NCI-H526 (cell line): ENCODE measurements around the gene CDCA5.
A peak's percentile ranks its signal among the peaks of the same experiment; 100 is the strongest.
"Not testable (repeated sequence)": the region's sequence is repeated elsewhere in the genome, so short reads cannot be mapped to it uniquely, and the experiment has no call there.

Experiments used
- DNase-seq, 2 experiments: peaks; one replicate each; lab custom pipeline; 2025; lab: John Stamatoyannopoulos, UW

The CDCA5 gene

DNA sequence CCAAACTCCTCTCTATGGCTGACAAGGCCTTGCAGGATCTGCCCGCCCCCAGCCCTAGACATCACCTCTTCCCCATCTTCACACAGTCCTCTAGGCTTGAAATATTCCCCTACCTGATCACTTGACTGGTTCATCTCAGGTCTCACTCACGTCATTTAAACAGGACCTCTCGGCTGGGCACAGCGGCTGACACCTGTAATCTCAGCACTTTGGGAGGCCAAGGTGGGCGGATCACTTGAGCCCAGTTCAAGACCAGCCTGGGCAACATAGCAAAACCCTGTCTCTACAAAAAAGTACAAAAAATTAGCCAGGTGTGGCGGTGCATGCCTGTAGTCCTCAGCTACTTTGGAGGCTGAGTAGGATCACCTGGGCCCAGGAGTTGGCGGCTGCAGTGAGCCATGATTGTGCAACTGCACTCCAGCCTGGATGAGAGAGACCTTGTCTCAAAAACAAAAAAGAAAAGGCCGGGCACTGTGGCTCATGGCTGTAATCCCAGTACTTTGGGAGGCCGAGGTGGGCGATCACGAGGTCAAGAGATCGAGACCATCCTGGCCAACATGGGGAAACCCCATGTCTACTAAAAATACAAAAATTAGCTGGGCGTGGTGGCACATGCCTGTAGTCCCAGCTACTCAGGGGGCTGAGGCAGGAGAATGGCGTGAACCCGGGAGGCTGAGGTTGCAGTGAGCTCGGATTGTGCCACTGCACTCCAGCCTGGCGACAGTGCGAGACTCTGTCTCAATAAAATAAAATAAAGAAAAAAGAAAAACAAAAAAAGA lies 35.2 kb upstream of the CDCA5 start:
- DNase-seq = not testable (repeated sequence)

DNA sequence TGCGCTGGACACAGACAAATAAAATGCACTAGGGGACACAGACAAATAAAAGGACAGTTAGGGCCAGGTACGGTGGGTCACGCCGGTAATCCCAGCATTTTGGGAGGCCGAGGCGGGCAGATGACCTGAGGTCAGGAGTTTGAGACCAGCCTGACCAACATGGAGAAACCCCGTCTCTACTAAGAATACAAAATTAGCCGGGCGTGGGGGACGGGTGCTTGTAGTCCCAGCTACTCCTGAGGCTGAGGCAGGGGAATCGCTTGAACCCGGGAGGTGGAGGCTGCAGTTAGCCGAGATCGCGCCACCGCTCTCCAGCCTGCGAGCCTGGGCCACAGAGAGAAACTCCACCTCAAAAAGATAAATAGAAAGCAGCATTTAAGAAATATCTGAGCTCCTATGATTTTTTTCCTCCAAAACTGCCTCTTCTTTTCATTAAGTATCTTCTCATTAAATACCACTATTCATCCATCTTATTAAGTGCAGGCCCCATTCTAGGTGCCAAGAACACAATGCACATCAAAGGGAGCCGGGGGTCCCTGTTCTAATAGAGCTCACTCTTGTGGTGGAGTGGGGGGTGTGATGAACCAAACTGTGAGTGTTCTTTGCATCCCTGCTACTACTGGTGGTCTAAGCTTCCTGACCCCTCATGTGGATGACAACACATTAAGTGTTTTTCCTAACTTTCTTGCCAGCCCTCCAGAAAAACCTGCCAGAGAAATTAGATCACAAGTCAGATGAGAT lies 34.4 kb upstream of the CDCA5 start:
- DNase-seq = no peak

- DNase-seq = peak; percentile 99 to 100
Measured at GRCh38 chr11:65117206-65118096, 33.6 kb upstream of the CDCA5 start, which contains the start of gene ZNHIT2. Gene ZNHIT2 (minus strand): TSS chr11:65117701. CDS start chr11:65117653, 48 bp downstream.

DNA sequence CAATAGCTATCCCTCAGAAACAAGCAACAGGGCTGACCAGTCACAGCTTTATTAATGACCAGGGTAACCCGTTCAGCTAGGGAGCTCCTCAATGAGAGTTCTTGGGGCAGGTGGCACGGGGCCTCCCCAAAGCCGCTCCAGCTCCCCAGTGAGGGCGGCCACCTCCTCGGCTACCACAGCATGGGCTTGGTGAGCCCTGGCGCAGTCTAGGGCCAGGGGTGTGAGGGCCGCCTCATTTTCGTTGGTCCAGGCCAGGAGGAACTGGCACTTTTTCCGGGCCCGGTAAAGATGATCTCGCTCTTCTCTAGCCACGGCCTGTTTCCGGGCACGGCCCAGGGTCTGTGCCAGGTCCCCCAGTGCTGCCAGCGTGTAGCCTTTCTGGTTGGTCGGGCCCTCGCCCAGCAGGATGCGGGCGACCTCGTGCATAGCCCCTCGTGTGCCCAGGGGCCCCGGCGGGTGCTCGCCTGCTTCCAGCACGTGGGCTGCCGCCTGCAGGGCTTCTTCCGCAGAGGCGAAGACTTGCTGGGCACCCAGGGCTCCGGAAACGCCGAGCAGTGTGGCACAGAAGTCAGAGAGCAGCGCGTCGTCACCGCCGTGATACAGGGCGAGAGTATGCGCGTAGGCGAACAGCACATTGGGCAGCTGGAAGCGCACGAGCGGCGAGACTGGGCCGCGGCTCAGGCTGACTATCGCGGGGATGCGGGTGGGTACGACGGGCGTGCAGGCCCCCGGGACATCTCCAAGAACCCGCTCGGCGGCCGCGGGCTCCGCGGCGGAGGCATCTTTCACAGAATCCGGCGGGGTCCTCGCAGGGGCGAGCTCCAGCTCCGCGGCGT lies 32.7 kb upstream of the CDCA5 start:
- peak in 1 of 2 experiments; percentile 66 for DNase-seq

- DNase-seq = no peak
Measured at GRCh38 chr11:65115361-65116082, 31.7 kb upstream of the CDCA5 start.

DNA sequence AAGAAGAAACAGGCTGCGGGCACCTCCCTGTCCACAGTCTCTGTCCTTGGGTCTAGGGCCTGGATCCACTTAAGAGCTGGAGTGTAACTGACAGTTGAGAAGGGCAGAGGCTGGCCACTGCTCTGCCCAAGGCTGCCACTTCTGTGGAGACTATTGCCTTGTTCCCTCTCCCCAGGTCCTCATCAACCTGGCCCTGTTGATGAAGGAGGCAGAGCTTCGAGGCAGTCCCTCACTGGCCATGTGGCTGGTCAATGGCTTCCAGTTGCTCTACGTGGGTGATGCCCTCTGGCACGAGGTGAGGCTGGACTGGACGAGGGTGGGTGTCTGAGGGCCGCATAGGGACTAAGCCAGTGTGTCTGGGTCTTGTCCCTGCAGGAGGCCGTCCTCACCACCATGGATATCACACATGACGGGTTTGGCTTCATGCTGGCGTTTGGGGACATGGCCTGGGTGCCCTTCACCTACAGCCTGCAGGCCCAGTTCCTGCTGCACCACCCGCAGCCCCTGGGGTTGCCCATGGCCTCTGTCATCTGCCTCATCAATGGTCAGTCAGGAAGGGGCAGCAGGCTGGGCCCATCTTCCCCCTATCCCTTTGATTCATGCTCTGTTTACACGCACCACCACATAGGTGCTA lies 30.8 kb upstream of the CDCA5 start:
- DNase-seq = no peak

GRCh38 chr11:65113839-65114238 lies 30.0 kb upstream of the CDCA5 start:
- no peak for DNase-seq

GRCh38 chr11:65113361-65113756 lies 29.5 kb upstream of the CDCA5 start:
- peak in 1 of 2 experiments; percentile 55 for DNase-seq

DNA sequence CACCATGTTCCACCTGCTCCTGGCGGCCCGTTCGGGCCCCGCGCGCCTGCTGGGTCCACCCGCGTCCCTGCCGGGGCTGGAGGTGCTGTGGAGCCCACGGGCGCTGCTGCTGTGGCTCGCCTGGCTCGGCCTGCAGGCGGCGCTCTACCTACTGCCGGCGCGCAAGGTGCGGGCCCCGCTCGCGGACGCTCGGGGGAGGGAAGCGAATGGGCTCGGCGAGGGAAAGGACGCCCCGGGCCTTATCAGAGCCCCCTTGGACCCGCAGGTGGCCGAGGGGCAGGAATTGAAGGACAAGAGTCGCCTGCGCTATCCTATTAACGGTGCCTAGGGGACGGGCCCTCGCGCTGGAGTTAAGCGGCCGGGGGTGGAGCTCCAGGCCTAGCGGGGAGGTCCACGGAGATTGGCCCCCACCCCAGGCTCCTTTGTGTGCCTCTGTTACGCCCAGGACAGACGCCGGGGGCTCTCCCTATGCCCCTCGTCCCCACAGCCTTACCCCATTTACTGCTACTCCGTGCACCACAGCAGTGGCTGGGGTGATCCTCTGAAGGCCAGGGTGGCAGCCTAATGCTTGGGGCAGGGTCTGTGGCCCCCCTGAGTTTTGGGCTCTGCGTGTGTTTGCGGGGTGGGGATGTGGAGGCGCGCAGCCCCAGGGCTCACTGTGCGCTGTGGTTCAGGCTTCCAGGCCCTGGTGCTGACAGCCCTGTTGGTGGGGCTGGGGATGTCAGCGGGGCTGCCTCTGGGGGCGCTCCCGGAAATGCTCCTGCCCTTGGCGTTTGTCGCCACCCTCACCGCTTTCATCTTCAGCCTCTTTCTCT lies 28.9 kb upstream of the CDCA5 start:
- peak in 1 of 2 experiments; percentile 85 for DNase-seq

GRCh38 chr11:65111744-65112545 lies 28.1 kb upstream of the CDCA5 start, which contains the start of gene TM7SF2:
Gene TM7SF2 (plus strand): TSS chr11:65111872. CDS start chr11:65112016, 144 bp downstream.
- peak; percentile 94 to 99 for DNase-seq

DNA sequence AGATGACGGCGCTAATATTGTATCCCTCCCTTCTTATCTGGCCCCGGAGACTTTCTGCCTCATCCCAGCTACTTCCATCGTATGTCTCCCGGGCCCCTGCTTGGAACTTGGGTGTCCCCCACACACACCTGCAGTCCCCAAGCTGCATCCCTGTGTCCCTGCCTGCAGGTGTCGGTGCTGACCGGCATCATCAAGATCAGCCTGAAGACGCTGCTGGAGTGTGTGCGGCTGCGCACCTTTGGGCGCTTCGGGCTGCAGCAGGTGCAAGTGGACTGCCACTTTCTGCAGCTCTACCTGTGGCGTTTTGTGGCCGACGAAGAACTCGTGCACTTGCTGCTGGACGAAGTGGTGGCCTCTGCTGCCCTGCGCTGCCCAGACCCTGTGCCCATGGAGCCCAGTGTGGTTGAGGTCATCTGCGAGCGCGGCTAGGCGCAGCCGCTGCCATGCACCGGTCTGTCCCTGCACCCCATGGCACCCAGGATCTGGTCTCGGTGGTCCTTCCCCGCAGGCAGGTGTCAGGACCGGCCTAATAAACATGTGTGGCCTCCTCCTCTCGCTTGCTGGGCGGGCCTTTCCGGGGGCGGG lies 27.4 kb upstream of the CDCA5 start:
- DNase-seq = no peak

DNA sequence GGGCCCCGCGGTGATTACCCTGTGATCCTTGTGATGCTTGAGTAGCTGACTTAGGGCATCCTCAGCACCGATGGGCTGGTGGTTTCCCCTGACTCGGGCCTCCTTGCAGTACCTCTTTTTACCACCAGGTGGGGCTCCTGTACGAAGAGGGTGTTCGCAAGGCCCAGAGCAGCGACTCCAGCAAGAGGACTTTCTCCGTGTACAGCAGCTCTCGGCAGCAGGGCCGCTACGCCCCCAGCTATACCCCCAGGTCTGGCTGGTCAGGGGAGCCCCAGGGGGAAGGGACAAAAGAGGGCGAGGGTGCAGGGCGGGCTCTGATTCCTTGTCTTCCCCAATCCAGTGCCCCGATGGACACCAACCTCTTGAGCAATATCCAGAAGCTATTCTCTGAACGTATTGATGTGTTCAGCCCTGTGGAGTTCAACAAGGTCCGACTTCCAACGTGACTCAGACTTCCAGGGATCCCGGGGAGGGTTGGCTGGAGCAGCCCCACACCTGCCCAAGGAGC lies 26.6 kb upstream of the CDCA5 start:
- DNase-seq = peak; percentile 73 to 92

GRCh38 chr11:65109231-65110198 lies 25.7 kb upstream of the CDCA5 start:
- no peak for DNase-seq

GRCh38 chr11:65108469-65109123 lies 24.8 kb upstream of the CDCA5 start:
- no peak for DNase-seq

DNA sequence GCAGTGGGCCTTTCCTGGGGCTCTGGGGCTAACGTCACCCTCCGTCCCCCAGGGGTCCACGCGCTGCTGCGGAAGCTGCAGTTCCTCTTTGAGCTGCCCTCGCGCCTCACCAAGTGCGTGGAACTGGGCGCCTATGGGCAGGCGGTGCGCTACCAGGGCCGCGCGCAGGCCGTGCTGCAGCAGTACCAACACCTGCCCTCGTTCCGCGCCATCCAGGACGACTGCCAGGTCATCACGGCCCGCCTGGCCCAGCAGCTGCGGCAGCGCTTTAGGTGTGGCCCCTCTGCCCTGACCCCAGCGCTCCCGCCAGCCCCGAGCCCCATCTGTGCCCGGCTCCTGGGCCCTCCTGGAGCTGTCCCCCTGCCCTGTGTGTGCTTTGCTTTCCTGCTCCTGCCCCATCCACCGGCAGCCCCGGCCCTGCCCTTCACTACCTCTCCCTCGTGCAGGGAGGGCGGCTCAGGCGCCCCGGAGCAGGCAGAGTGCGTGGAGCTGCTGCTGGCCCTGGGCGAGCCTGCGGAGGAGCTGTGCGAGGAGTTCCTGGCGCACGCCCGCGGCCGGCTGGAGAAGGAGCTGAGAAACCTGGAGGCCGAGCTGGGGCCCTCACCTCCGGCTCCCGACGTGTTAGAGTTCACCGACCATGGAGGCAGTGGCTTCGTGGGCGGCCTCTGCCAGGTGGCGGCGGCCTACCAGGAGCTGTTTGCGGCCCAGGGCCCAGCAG lies 24.1 kb upstream of the CDCA5 start:
- no peak for DNase-seq
